Hepatocyte (in vitro differentiated cells): Measurements from ENCODE around the gene ARHGAP18. TPM values are rescaled to one million over a fixed set of nuclear protein-coding genes. Genes with fewer than 3 reads are reported as not detected.

Experiments used
- DNase-seq: peaks from one replicate; pipeline ENCODE4 v3.0.0-alpha.2; 2016; ENCODE audit warnings: low spot score
- H2AFZ ChIP-seq: fragments of 200-600 bp; sonication (generic); 2 replicates; pipeline ENCODE4 v1.6.0; 2016; ENCODE audit warnings: antibody characterized with exemption, mild to moderate bottlenecking
- H3K27ac ChIP-seq: fragments of 200-600 bp; sonication (generic); 2 replicates; pipeline ENCODE4 v1.5.1; 2016; ENCODE audit warnings: mild to moderate bottlenecking
- H3K27me3 ChIP-seq: fragments of 200-600 bp; sonication (generic); 2 replicates; pipeline ENCODE4 v1.6.1; 2016
- H3K36me3 ChIP-seq: fragments of 200-600 bp; sonication (generic); replicated peaks from 2 replicates; pipeline ENCODE4 v1.5.1; 2016; ENCODE audit warnings: low read depth; ENCODE audit not compliant: insufficient read depth
- H3K4me1 ChIP-seq: fragments of 200-600 bp; sonication (generic); 2 replicates; pipeline ENCODE4 v1.5.1; 2016; ENCODE audit warnings: mild to moderate bottlenecking, moderate library complexity; ENCODE audit not compliant: insufficient read depth
- H3K4me2 ChIP-seq: fragments of 200-600 bp; sonication (generic); 2 replicates; pipeline ENCODE4 v1.6.0; 2016
- H3K4me3 ChIP-seq: fragments of 200-600 bp; sonication (generic); 2 replicates; pipeline ENCODE4 v1.5.1; 2016; ENCODE audit warnings: mild to moderate bottlenecking
- H3K79me2 ChIP-seq: fragments of 200-600 bp; sonication (generic); 2 replicates; pipeline ENCODE4 v1.6.0; 2017; ENCODE audit warnings: mild to moderate bottlenecking
- H3K9me2 ChIP-seq: fragments of 200-600 bp; sonication (generic); replicated peaks from 2 replicates; pipeline ENCODE4 v1.6.0; 2017; ENCODE audit warnings: mild to moderate bottlenecking; ENCODE audit not compliant: insufficient read depth
- H3K9me3 ChIP-seq: fragments of 200-600 bp; sonication (generic); 2 replicates; pipeline ENCODE4 v1.5.1; 2016; ENCODE audit warnings: low read depth, mild to moderate bottlenecking
- H4K20me1 ChIP-seq: fragments of 200-600 bp; sonication (generic); 2 replicates; pipeline ENCODE4 v1.6.0; 2016; ENCODE audit warnings: mild to moderate bottlenecking; ENCODE audit not compliant: insufficient read depth, poor library complexity, severe bottlenecking
- CTCF ChIP-seq: fragments of 200-600 bp; sonication (generic); IDR thresholded peaks from 2 replicates; pipeline ENCODE4 v1.5.1; 2016; ENCODE audit warnings: antibody characterized with exemption, mild to moderate bottlenecking; ENCODE audit not compliant: poor library complexity
- EZH2 ChIP-seq: fragments of 200-600 bp; sonication (generic); IDR thresholded peaks from 2 replicates; pipeline ENCODE4 v1.6.1; 2016; ENCODE audit warnings: antibody characterized with exemption, mild to moderate bottlenecking, borderline replicate concordance
- EZH2phosphoT487 ChIP-seq: fragments of 200-600 bp; sonication (generic); IDR thresholded peaks from one replicate; pipeline ENCODE4 v1.6.1; 2018; ENCODE audit warnings: antibody characterized with exemption, mild to moderate bottlenecking, low read depth, moderate library complexity; ENCODE audit not compliant: unreplicated experiment, severe bottlenecking
- WGBS: methylation state at CpG from one replicate; pipeline ENCODE4 v1.1.6; 2016; ENCODE audit warnings: low lambda C conversion rate; ENCODE audit errors: missing lambda C conversion rate; 5-methylcytosine and 5-hydroxymethylcytosine counted together
- polyA plus RNA-seq: library from polyadenylated mRNA; unstranded; fragments of >200 nt; fragmentation: Nextera tagmentation; extraction: Ambion mirVana; gene quantifications from 2 replicates; pipeline ENCODE4 v1.2.1, GENCODE V29; 2016
- total RNA-seq: library from RNA; depleted of rRNA; stranded (reverse); fragments of >200 nt; gene quantifications from 2 replicates; pipeline ENCODE4 v1.2.3, GENCODE V29; 2014

ARHGAP18 gene
- total and polyA plus RNA-seq, 2 experiments from 2014 or later = 14.7 to 34.8 TPM

GRCh38 chr6:129634411-129635230 lies 75.4 kb downstream of the ARHGAP18 start:
- WGBS = 96% methylated on average over 4 of the region's 4 CpGs
- Histone ChIP-seq H3K79me2 (no peaks in the 10 kb centered on the region), H3K36me3 (no peaks in the 10 kb centered on the region), H3K27me3 (no peaks in the 10 kb centered on the region), H4K20me1 (no peaks in the 10 kb centered on the region), H3K27ac (no peak overlapping the region), H3K4me1 (peaks cover 7% of the 10 kb centered on the region), H3K9me2 (no peaks in the 10 kb centered on the region), H3K4me2 (no peak overlapping the region), H3K4me3 (no peak overlapping the region), H2AFZ (no peak overlapping the region), H3K9me3 (no peaks in the 10 kb centered on the region)
- no peak for DNase-seq
- TF ChIP-seq EZH2phosphoT487 = no peak
- no peak for TF ChIP-seq EZH2
- no peak for TF ChIP-seq CTCF

GRCh38 chr6:129633529-129633928 lies 76.4 kb downstream of the ARHGAP18 start:
- Histone ChIP-seq H3K79me2 (no peaks in the 10 kb centered on the region), H2AFZ (no peak overlapping the region), H3K36me3 (no peaks in the 10 kb centered on the region), H3K4me2 (no peak overlapping the region), H3K27me3 (no peaks in the 10 kb centered on the region), H3K4me1 (peaks cover 2% of the 10 kb centered on the region), H3K4me3 (no peak overlapping the region), H3K27ac (no peak overlapping the region), H3K9me2 (no peaks in the 10 kb centered on the region), H3K9me3 (no peaks in the 10 kb centered on the region), H4K20me1 (no peaks in the 10 kb centered on the region)
- TF ChIP-seq EZH2 (no peak), CTCF (no peak), EZH2phosphoT487 (no peak)
- DNase-seq = no peak
- 96% methylated on average over 3 of the region's 3 CpGs for WGBS

GRCh38 chr6:129632172-129632613 lies 77.8 kb downstream of the ARHGAP18 start:
- no peaks in the 10 kb centered on the region for H3K36me3 ChIP-seq
- H3K9me2 ChIP-seq = no peaks in the 10 kb centered on the region
- H3K27ac ChIP-seq = no peak overlapping the region
- no peaks in the 10 kb centered on the region for H4K20me1 ChIP-seq
- TF ChIP-seq EZH2phosphoT487 (no peak), CTCF (no peak), EZH2 (no peak)
- no peak overlapping the region for H2AFZ ChIP-seq
- no peaks in the 10 kb centered on the region for H3K9me3 ChIP-seq
- H3K4me1 ChIP-seq = no peaks in the 10 kb centered on the region
- H3K4me3 ChIP-seq = no peak overlapping the region
- no peaks in the 10 kb centered on the region for H3K79me2 ChIP-seq
- no peak for DNase-seq
- no peaks in the 10 kb centered on the region for H3K27me3 ChIP-seq
- H3K4me2 ChIP-seq = no peak overlapping the region
